ENCODE results near the gene DIP2B.
"Not testable (repeated sequence)": the region's sequence is repeated elsewhere in the genome, so short reads cannot be mapped to it uniquely, and the experiment has no call there.

The DIP2B gene

GRCh38 chr12:50641566-50641965 is 136.8 kb downstream of the DIP2B start:
- no peak for DNase-seq

- DNase-seq = no peak
Observed at GRCh38 chr12:50642035-50642451, 137.3 kb downstream of the DIP2B start.

- no peak for DNase-seq
Observed at GRCh38 chr12:50642761-50643160, 138.0 kb downstream of the DIP2B start.

- DNase-seq = no peak
Observed at GRCh38 chr12:50647031-50647430, 142.2 kb downstream of the DIP2B start.

- DNase-seq = no peak
Observed at GRCh38 chr12:50647479-50647878, 142.7 kb downstream of the DIP2B start.

- no peak for DNase-seq
Observed at GRCh38 chr12:50650285-50650684, 145.5 kb downstream of the DIP2B start.

- no peak for DNase-seq
Observed at GRCh38 chr12:50655374-50655921, 150.7 kb downstream of the DIP2B start.

GRCh38 chr12:50659260-50659659 is 154.5 kb downstream of the DIP2B start:
- DNase-seq = no peak

GRCh38 chr12:50659690-50660424 is 155.1 kb downstream of the DIP2B start:
- no peak for DNase-seq

GRCh38 chr12:50660425-50660822 is 155.6 kb downstream of the DIP2B start:
- no peak for DNase-seq

GRCh38 chr12:50661300-50662115 is 156.7 kb downstream of the DIP2B start:
- DNase-seq = no peak

- no peak for DNase-seq
Observed at GRCh38 chr12:50662116-50662510, 157.3 kb downstream of the DIP2B start.

- DNase-seq = no peak
Observed at GRCh38 chr12:50665170-50665569, 160.4 kb downstream of the DIP2B start.

- DNase-seq = no peak
Observed at GRCh38 chr12:50665609-50666008, 160.8 kb downstream of the DIP2B start.

- no peak for DNase-seq
Observed at GRCh38 chr12:50666023-50666422, 161.2 kb downstream of the DIP2B start.

- no peak for DNase-seq
Observed at GRCh38 chr12:50672158-50672557, 167.4 kb downstream of the DIP2B start.

- DNase-seq = no peak
Observed at GRCh38 chr12:50676756-50677155, 172.0 kb downstream of the DIP2B start.

- no peak for DNase-seq
Observed at GRCh38 chr12:50677858-50678257, 173.1 kb downstream of the DIP2B start.

GRCh38 chr12:50678650-50679365 is 174.0 kb downstream of the DIP2B start:
- no peak for DNase-seq

GRCh38 chr12:50679612-50680011 is 174.8 kb downstream of the DIP2B start:
- no peak for DNase-seq

GRCh38 chr12:50681064-50681463 is 176.3 kb downstream of the DIP2B start:
- not testable (repeated sequence) for DNase-seq

- no peak for DNase-seq
Observed at GRCh38 chr12:50685641-50686040, 180.9 kb downstream of the DIP2B start.

- no peak for DNase-seq
Observed at GRCh38 chr12:50686406-50686805, 181.6 kb downstream of the DIP2B start.

Measured in activated naive CD4-positive, alpha-beta T cell treated with Interleukin-2 at 50 U/mL for 16 hours (primary cell).